Measurements from ENCODE around the gene FNDC7.
"Not testable (repeated sequence)": the region's sequence is repeated elsewhere in the genome, so short reads cannot be mapped to it uniquely, and the experiment has no call there.

FNDC7 gene

DNA sequence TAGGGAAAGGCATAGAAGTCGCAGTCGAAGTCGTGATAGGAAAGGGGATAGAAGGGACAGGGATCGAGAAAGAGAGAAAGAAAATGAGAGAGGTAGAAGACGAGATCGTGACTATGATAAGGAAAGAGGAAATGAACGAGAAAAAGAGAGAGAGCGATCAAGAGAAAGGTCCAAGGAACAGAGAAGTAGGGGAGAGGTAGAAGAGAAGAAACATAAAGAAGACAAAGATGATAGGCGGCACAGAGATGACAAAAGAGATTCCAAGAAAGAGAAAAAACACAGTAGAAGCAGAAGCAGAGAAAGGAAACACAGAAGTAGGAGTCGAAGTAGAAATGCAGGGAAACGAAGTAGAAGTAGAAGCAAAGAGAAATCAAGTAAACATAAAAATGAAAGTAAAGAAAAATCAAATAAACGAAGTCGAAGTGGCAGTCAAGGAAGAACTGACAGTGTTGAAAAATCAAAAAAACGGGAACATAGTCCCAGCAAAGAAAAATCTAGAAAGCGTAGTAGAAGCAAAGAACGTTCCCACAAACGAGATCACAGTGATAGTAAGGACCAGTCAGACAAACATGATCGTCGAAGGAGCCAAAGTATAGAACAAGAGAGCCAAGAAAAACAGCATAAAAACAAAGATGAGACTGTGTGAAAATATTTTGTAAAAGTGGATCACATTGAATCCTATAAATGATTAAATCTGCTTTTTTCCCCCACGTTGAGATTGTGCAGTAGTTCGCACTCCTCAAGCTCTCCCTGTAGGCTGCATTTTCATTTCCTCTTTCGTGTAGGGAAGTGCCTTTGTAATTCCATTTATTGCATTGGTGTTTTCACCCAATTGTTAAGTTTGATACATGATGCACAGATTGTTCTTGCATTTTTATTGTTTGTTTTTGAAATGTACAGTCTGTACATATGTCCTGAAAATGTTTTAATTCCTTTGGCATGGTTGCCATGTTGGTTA is 13.1 kb upstream of the FNDC7 start:
- DNase-seq: no peak

DNA sequence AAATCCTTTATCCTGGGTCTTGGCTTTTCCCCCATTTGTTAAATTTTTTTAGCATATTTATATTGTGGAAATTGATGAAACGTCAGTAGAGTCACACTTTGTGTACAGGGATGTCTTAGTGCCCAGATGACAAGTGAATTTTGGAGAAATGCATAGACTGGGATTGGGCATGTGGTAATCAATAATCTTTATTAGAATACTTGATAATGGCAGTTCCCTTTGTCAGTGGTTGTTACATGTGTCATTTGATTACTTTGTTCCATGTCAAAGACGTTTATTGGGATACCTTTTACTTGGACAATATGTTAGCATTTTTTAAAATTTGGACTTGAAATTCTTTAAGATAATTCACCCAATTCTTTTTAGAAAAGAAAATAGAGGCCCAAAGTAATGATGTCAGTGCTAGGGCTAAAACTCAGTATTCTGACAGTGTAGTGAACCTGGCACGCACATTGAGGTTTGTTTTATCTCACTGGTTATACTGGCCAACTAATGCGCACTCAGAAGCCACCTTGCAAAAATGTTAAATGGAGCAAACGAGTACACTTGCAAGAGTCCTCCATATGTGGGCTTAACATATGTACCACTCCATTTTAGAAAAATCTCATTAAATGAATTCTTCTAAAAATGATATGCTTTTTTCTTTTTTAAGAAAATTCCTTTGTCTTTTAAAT is 11.4 kb upstream of the FNDC7 start:
- no peak for DNase-seq

DNA sequence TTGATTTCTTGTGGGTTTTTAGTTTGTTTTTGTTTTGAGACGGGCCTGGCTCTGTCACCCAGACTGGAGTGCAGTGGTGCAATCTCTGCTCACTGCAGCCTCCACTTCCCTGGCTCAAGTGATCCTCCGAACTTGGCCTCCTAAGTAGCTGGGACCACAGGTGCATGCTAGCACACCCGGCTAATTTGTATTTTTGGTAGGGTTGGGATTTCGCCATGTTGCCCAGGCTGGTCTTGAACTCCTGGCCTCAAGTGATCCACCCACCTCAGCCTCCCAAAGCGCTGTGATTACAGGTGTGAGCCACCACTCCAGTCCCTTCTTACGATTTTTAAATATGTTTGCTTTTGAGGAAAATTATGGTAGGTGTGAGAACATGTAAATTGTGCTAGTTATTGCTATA is 10.6 kb upstream of the FNDC7 start:
- not testable (repeated sequence) for DNase-seq

DNA sequence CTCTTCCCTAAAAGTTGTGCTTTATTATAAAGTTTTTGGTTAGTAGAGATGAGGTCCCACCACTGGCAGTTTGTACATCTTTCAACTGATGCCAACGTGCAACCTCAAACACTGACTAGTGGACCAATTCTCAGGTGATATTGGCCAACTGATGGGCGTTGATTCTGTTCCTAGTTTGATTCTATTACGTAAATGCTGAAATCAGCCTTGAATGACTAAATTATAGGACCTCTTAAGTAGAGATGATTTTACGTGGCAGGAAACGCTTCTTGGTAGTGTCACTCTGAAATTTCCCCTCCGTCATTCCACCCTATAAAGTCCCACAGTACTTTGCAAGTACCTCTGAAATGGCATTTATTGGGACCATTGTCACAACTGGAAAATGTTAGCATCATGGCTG is 8.8 kb upstream of the FNDC7 start:
- DNase-seq: no peak

DNA sequence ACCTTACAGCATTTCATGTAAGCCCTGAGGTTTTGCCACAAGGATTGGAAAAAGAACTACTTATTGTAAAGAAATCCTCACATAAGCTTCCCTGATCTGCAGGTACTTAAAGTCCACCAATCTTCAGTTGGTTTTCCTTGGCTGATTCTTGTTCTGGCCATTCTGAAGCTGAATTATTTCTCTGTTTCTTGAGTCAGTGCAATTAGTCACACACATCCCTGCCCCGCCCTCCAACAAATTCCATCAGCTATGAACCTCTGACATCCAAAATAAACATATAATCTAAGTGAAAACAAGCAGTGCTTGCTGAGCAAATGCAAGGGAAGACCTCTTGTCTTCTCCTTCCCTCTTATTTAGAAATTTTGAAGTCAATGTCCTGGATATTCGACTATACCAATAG is 8.2 kb upstream of the FNDC7 start:
- DNase-seq: no peak

DNA sequence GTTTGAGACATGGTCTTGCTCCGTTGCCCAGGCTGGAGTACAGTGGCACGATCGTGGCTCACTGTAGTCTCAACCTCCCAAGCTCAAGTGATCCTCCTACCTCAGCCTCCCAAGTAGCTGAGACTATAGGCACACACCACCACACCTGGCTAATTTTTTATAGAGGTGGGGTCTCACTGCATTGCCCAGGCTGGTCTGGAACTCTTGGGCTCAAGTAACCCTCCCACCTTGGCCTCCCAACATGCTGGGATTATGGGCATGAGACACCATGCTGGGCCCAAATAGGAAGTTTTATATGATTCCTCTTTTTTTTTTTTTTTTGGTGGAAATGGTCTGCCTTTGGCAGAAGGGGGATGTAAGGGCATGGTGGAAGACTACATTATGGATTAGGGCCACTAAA is 6.1 kb upstream of the FNDC7 start:
- DNase-seq: no peak

DNA sequence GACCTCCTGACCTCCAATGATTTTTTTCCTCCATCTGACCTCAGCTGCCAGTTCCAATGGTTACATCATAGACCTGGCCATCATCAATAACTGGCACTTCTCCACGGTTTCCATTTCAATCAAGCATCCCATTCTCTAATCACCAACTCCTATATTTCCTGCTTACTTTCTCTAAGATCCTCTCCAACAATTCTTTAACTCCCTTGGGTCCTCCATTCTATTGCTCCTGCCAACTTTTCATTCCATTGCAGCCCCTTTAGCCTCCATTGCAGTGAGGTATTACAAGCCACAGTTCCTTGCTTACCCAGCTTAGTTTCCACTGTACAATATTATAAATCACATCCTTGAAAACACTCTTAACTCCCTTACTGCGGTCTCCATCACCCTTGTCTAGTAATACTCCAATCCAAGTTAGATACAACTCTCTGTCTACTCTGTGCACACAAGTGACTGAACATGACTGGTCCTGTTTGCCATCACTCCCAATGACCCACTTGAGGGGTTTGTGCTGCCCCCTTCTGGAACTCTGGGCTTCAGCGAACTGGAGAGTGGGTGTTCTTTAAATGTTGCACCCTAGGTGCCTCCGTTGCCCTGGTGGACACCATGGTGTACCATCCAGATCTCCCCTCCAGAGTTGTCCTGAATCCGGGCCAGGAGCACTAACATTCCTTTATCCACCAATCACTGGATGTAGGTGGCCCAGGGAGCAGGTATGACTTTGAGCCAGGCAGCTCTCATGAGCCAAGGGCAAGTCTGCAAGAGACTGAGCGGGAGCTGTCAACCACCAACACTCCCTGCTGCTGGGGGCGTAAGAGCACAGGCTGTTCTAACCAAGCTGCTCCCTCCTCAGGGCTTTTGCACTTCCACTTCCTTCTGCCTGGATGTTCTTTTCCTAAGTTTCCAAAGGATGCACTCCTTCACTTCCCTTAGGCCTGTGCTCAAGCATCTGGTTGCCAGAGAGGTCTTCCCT is 3.7 kb upstream of the FNDC7 start:
- DNase-seq: no peak

DNA sequence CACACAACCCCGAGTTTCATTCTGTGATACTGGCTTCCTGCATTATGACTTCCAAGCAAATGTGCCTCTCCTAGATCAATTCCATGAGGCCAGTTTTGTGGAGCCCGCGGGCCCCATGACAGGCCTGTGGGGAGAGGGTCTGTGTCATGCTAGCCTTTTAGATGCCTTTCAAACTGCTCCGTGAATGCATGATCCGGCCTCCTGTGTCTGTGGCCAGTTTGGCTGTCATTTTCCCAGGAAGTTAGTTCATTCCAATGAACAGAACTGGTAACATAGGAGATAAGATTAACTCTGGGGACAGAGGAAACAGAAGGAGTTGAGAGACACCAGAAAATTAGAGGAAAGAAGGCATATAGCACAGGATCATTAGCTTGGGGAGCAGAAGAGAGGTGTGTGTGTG is 3.2 kb downstream of the FNDC7 start:
- no peak for DNase-seq

DNA sequence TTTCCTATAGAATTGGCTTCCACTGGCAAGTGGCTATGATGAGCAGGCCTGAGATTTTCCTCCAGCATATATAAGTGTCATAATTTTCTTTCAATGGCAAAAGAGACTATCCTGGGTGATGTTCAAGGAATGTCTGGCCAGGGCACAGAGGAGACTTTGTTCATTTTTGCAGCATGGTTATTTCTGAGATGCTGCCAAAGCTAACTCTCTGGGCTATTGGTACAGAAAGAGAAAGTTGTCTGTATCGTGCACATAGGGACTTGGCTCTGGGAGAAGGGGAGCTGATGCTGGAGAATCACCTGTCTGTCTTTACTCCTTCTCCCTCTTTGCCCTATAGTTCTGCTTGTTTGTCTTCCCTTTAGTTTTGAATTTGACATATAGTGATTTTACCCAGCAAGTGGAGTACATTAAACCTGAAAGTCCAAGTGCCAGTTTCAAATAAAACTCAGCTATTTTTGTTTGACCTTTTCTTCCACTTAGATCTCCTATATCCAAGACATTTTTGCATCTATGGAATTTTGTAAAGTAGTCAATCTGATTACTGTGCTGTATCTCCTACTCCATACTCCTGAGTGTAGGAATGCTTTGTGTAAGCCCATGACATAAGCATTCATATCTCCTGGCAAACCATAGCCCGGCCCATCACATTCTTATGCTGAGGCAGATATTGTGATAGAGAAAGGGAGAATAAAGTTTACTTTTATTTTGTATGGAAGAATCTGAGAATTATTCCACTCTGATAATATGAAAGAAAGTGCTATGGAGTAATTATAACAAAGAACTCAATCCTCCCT is 3.9 kb downstream of the FNDC7 start:
- no peak for DNase-seq

DNA sequence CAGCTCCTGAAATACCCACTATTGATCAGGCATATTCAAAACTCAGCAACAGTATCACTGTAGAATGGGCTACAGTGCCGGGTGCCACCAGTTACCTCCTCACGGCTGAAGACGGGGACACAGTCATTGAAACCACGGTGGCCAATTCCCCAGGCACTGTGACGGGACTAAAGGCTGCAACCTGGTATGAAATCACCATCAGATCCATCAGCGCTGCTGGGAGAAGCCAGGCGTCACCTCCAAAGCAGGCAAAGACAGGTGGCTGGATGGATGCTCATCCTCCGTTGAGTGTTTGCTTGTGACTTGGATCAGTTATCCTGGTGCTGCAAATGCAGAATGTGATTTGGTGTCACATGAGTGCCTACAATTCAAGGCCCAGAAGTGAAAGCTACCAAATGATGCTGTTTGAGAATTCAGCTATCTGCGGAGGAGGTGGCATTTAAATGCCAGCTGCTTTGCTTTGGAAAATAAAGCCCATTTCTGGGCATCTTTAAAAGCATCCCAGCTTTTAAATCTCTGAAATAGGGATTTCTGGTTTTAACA is 5.1 kb downstream of the FNDC7 start:
- DNase-seq: no peak

DNA sequence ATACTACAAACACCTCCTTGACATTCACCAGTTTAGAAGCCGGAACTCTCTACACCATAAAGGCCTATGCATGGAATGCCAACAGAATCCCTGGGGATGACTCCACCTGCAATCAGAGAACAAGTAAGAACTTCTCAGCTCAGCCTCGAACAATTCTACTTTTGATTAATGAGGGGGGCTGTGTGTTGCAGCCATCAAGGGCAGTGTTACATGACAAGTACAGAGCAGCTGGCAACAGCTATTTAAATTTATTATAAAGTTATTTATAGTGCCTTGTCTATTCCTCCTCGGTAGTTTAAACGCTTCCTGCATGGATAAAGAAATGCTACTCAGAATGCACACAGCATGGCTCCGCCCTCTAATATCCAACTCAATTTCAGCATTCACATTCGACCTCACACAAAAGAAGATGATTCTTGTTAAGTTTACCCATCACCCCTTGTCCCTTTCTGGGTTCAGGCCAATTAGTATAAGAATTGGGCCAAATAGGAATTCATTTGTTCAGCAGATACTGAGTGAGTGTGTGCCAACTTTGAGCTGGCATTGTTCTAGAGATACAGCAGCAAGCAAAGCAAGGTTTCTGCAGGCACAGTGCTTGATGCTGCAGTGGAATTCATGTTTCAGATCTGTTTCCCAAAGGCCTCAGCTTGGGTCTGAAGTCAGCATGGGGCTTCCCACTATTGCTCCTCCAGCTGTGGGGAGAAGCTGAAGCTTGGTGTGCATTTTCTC is 6.4 kb downstream of the FNDC7 start:
- no peak for DNase-seq

DNA sequence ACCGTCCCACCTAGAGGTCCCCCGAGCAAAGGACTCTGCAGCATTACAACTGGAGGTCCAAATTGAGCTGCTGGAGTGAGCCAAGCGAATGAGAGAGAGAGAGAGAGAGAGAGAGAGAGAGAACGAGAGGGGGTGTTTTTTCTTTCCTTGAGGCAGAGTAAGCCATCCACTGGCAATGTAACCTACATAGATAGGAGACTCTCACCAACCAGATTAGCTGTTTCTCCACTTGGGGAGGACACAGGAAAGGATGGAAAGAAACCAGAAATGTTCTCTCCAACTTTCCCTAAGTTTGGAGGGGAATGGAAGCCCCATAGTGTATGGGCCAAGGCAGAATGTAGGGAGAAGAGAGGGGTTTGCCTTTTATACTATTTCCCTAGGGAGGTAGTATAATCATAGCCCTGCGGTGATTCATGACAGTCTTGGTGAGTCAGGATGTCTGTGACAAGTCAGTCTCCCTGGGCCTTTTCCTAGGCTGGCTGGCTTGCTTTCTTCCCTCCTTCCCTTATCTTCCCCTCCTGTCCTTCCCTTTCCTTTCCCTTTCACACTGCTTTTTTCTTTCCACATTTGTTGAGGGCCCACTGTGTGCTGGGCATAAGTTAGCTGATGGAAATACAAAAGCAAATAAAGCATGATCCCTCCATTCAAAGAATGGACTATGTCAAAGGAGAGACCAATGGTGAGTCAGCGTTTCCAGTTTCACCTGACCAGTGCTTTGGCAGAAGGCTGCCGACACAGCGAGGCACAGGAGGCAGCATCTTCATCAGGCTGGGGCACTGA is 7.1 kb downstream of the FNDC7 start:
- no peak for DNase-seq

DNA sequence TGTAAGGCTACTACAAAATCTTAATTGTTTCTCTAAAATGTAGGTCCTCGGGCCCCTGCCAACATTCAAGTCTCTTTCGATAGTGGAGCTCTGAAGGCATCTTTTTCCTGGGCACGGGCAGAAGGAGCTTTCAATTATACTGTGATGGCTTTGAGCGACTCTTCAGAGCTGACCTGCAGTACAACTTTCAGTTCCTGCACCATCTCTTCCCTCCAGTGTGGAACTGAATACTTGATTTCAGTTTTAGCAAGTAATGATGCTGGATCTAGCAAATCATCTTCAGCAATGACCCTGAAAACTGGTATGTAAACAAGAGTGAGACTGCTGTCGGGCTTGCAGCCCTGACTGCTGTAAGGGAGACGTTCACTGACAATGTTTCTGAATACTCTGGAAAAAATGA is 9.6 kb downstream of the FNDC7 start:
- no peak for DNase-seq

DNA sequence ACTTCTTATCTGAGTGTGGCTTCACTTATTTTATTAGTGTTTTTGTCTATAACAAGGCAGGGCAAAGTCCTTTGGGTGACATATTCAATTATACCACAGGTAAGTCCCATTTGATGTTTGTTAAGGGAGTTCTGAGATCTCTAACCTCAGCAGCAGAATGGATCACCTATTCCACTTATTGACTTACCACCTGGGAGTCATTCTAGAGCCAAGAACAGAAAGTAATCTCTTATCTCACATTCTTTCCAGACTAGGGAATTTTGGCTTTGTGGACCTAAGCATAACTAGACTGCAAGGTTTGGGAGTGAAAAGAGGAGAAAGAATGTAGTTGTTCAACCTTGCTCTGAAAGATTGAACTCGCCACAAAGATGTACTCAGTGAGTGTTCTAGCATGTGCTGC is 13.2 kb downstream of the FNDC7 start:
- DNase-seq: no peak

DNA sequence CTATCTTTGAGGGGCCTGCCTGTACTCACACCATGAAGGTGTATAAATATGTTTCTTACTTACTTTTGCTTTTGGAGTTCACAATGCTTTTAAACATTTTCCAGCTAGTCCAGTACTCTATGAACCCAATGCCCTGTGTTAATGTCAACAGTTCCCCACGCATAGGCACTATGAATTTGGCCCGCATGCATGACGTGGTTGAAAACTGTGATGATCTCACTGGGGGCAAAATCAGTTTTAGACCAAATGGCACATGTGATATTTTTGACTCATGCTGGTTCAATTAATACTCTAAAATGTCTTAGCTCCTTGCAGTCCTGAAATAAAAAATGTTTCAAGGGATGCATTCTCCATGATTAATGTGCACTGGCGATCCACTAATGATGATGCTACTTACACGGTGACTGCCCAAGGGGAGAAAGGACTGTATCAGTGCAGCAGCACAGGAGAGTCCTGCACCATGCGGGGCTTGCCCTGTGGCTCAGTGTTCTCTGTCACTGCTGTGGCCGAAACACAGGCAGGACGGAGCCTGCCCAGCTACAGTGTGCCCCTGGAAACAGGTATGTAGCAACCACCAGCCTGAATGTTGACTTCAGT is 15.7 kb downstream of the FNDC7 start:
- no peak for DNase-seq

DNA sequence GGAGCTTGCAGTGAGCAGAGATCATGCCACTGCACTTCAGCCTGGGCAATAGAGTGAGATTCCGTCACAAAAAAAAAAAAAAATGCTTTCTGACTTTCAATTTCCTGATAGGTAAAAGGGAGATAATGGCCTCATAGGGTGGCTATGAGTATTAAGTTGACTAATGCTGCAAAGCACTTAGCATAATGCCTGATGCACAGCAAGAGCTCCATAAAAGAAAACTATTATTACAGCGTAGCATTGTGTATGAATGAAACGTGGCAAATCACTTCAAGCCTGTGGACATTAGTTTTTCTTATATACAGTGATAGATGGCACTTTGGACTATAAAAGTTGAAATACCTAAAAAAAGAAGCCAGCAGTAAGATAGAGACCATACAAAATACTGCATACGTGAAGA is 16.8 kb downstream of the FNDC7 start:
- no peak for DNase-seq

DNA sequence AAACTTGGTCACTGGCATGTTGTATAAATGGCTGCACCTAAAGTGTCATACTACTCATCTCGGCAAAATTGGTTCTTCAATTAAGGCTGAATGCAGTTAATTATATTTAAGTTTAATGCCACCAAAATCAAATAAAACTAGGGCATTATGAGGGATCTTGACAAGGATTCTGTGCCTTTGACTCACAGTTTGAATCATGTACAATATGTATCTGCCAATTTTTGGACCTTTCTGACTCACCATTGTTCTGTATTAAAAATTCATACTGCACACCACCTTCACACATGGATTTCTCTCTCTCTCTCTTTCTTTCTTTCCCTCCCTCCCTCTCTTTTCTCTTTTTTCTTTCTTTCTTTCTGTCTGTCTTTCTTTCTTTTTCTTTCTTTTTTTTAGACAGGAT is 19.7 kb downstream of the FNDC7 start:
- no peak for DNase-seq

DNA sequence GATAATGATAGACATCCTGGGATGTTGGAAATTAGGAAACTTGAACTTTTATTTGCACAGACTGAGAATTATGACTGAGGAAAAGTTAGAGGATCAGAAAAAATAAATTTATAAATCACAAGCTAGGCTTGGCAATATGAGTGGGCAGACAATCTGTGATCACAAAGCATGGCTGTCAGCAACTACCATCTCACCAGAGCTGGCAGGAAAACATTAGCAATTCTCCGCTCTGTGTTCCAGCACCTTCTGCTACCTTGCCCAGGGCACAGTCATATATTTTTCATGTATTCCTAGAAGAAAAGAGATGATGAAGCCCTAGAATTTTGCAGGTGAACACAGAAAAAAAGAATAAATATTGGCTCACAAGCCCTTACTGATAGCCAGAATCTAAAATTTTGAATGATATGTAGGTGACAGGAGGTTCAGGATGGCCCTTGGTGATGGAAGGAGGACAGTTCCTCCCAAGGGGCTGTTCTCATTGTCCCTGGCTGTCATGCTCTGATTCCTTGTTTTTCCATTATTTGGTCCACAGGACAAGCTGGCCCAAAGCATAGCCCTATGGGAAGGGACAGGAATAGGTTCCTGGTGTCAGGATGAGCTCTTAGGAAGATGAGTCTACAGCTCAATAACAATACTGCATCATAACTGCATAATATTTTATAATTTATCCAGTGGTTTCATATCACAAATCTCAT is 21.6 kb downstream of the FNDC7 start:
- DNase-seq: no peak

DNA sequence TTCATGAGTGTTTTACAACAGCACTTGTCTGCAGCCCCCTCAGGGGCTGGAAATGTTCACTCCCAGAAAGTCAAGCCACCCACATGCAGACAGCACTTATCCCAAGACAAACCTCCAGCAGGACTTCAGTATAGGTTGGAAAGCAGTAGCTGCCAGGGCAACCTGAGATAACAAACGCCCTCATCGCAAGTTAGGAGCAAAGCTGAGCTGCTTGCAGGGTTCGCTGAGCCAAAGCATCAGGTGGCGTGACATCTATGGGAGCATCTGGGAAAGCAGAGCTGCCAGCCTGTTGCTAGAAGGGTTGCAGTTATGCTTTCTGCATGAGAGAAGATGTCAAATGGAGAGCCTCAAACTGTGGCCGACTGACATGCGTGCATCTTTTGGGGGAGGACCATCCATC is 29.5 kb downstream of the FNDC7 start:
- DNase-seq: no peak
